HEK293 (cell line): ENCODE measurements around the gene SELENOS.
A peak's percentile ranks its signal among the peaks of the same experiment; 100 is the strongest.

ENCODE experiments used
- CTCF ChIA-PET: fragments of 350-600 bp; formaldehyde crosslinking; extraction: SDS; loops from one replicate; lab custom pipeline; 2021; ENCODE audit warnings: antibody characterized with exemption; lab: Yijun Ruan, JAX
- POLR2A ChIA-PET: fragments of 300-600 bp; formaldehyde crosslinking; extraction: SDS; loops from one replicate; lab custom pipeline; 2020; ENCODE audit warnings: antibody characterized with exemption, inconsistent platforms; lab: Yijun Ruan, JAX
- H3K27ac ChIP-seq: fragments of 200-500 bp; sonication (Bioruptor generic); 2 replicates; pipeline ENCODE4 v1.5.1; 2014; ENCODE audit warnings: low read depth, low read length, control low read depth, inconsistent platforms; ENCODE audit errors: extremely low read depth
- H3K36me3 ChIP-seq, 2 experiments: fragments of 200-500 bp in 1 of 2; sonication (Bioruptor generic) in 1 of 2; 1 replicate in 1 of 2; 2 replicates in 1 of 2; pipeline ENCODE4 v1.5.1; 2014 to 2017; ENCODE audit warnings: inconsistent platforms in 2 of 2, low read length in 2 of 2; ENCODE audit not compliant: control insufficient read depth in 2 of 2, insufficient read depth in 1 of 2
- H3K4me1 ChIP-seq: fragments of 200-500 bp; sonication (Bioruptor generic); 2 replicates; pipeline ENCODE4 v1.5.1; 2014; ENCODE audit warnings: mild to moderate bottlenecking, low read length, inconsistent platforms; ENCODE audit not compliant: control insufficient read depth, insufficient read depth
- H3K4me3 ChIP-seq: 2 replicates; pipeline ENCODE4 v1.5.1; 2011; ENCODE audit warnings: low read depth, mild to moderate bottlenecking, control low read depth, low read length, moderate library complexity
- H3K9me3 ChIP-seq: fragments of 200-500 bp; sonication (Bioruptor generic); 2 replicates; pipeline ENCODE4 v1.5.1; 2014; ENCODE audit warnings: low read depth, low read length, inconsistent platforms; ENCODE audit not compliant: control insufficient read depth, insufficient read depth
- GLIS1 ChIP-seq: fragments of 450-650 bp; formaldehyde crosslinking; IDR thresholded peaks from 2 replicates; pipeline ENCODE4 v1.5.1; 2016; ENCODE audit warnings: missing biosample characterization, missing genetic modification characterization
- HOXA7 ChIP-seq: sonication (generic); formaldehyde crosslinking; IDR thresholded peaks from 2 replicates; pipeline ENCODE4 v1.8.1; 2022; ENCODE audit warnings: missing genetic modification reagents, borderline replicate concordance
- IKZF3 ChIP-seq: fragments of 450-650 bp; IDR thresholded peaks from 2 replicates; pipeline ENCODE4 v1.5.0; 2018; ENCODE audit warnings: missing biosample characterization, mild to moderate bottlenecking, missing genetic modification characterization, moderate library complexity
- MZF1 ChIP-seq: fragments of 450-650 bp; formaldehyde crosslinking; IDR thresholded peaks from 2 replicates; pipeline ENCODE4 v1.5.1; 2017; ENCODE audit warnings: missing biosample characterization, missing genetic modification characterization, borderline replicate concordance
- OVOL3 ChIP-seq: fragments of 450-650 bp; formaldehyde crosslinking; IDR thresholded peaks from 2 replicates; pipeline ENCODE4 v1.5.1; 2016; ENCODE audit warnings: missing biosample characterization, missing genetic modification characterization
- SETDB1 ChIP-seq: IDR thresholded peaks from one replicate; pipeline ENCODE4 v1.6.1; 2017; ENCODE audit warnings: mild to moderate bottlenecking, low read length, moderate library complexity, mixed read lengths; ENCODE audit not compliant: insufficient read length
- SP3 ChIP-seq: fragments of 450-650 bp; formaldehyde crosslinking; IDR thresholded peaks from 2 replicates; pipeline ENCODE4 v1.5.1; 2016; ENCODE audit warnings: missing biosample characterization, missing genetic modification characterization
- TRIM28 ChIP-seq: IDR thresholded peaks from 2 replicates; pipeline ENCODE4 v1.6.1; 2011; ENCODE audit warnings: low read length, control low read depth, borderline replicate concordance
- ZFP3 ChIP-seq: fragments of 450-650 bp; formaldehyde crosslinking; IDR thresholded peaks from 2 replicates; pipeline ENCODE4 v1.5.1; 2016; ENCODE audit warnings: low read depth, missing biosample characterization, missing genetic modification characterization
- ZFP37 ChIP-seq: fragments of 450-650 bp; formaldehyde crosslinking; IDR thresholded peaks from 2 replicates; pipeline ENCODE4 v1.5.1; 2016; ENCODE audit warnings: missing biosample characterization, missing genetic modification characterization
- ZFP41 ChIP-seq: fragments of 450-650 bp; formaldehyde crosslinking; IDR thresholded peaks from 2 replicates; pipeline ENCODE4 v1.5.1; 2016; ENCODE audit warnings: missing biosample characterization, missing genetic modification characterization, borderline replicate concordance
- ZIC2 ChIP-seq: fragments of 450-650 bp; formaldehyde crosslinking; IDR thresholded peaks from 2 replicates; pipeline ENCODE4 v1.5.1; 2016; ENCODE audit warnings: missing biosample characterization, missing genetic modification characterization
- ZNF10 ChIP-seq: fragments of 450-650 bp; formaldehyde crosslinking; IDR thresholded peaks from 2 replicates; pipeline ENCODE4 v1.5.1; 2017; ENCODE audit warnings: missing biosample characterization, missing genetic modification characterization
- ZNF248 ChIP-seq: fragments of 450-650 bp; formaldehyde crosslinking; IDR thresholded peaks from 2 replicates; pipeline ENCODE4 v1.5.1; 2017; ENCODE audit warnings: missing biosample characterization, missing genetic modification characterization
- ZNF404 ChIP-seq: fragments of 450-650 bp; formaldehyde crosslinking; IDR thresholded peaks from 2 replicates; pipeline ENCODE4 v1.5.1; 2017; ENCODE audit warnings: missing biosample characterization, missing genetic modification characterization
- ZNF514 ChIP-seq: fragments of 450-650 bp; formaldehyde crosslinking; IDR thresholded peaks from 2 replicates; pipeline ENCODE4 v1.5.1; 2016; ENCODE audit warnings: missing biosample characterization, missing genetic modification characterization
- ZNF549 ChIP-seq: fragments of 450-650 bp; IDR thresholded peaks from 2 replicates; pipeline ENCODE4 v1.5.1; 2018; ENCODE audit warnings: missing biosample characterization, missing genetic modification characterization, mild to moderate bottlenecking, inconsistent platforms, moderate library complexity
- ZNF600 ChIP-seq: fragments of 450-650 bp; formaldehyde crosslinking; IDR thresholded peaks from 2 replicates; pipeline ENCODE4 v1.5.1; 2016; ENCODE audit warnings: missing biosample characterization, missing genetic modification characterization
- ZNF747 ChIP-seq: fragments of 450-650 bp; formaldehyde crosslinking; IDR thresholded peaks from 2 replicates; pipeline ENCODE4 v1.5.1; 2016; ENCODE audit warnings: missing biosample characterization, missing genetic modification characterization
- ZNF768 ChIP-seq: fragments of 450-650 bp; formaldehyde crosslinking; IDR thresholded peaks from 2 replicates; pipeline ENCODE4 v1.5.1; 2018; ENCODE audit warnings: missing biosample characterization, mild to moderate bottlenecking, missing genetic modification characterization
- ZNF777 ChIP-seq: fragments of 450-650 bp; formaldehyde crosslinking; IDR thresholded peaks from 2 replicates; pipeline ENCODE4 v1.5.1; 2017; ENCODE audit warnings: missing biosample characterization, missing genetic modification characterization, borderline replicate concordance
- ZSCAN23 ChIP-seq: fragments of 450-650 bp; formaldehyde crosslinking; IDR thresholded peaks from 2 replicates; pipeline ENCODE4 v1.5.1; 2016; ENCODE audit warnings: missing biosample characterization, missing genetic modification characterization
- TF ChIP-seq, protein P1 (sequence below): fragments of 450-650 bp; formaldehyde crosslinking; IDR thresholded peaks from 2 replicates; pipeline ENCODE4 v1.5.1; 2016; ENCODE audit warnings: missing biosample characterization, missing genetic modification characterization
- TF ChIP-seq, protein P2 (sequence below): fragments of 450-650 bp; formaldehyde crosslinking; IDR thresholded peaks from 2 replicates; pipeline ENCODE4 v1.5.1; 2016; ENCODE audit warnings: missing biosample characterization, missing genetic modification characterization
- TF ChIP-seq, protein P3 (sequence below): fragments of 450-650 bp; formaldehyde crosslinking; IDR thresholded peaks from 2 replicates; pipeline ENCODE4 v1.5.1; 2016; ENCODE audit warnings: missing biosample characterization, missing genetic modification characterization
- TF ChIP-seq, protein P4 (sequence below): fragments of 450-650 bp; formaldehyde crosslinking; IDR thresholded peaks from 2 replicates; pipeline ENCODE4 v1.5.1; 2016; ENCODE audit warnings: missing biosample characterization, missing genetic modification characterization
- TF ChIP-seq, protein P5 (sequence below): fragments of 450-650 bp; formaldehyde crosslinking; IDR thresholded peaks from 2 replicates; pipeline ENCODE4 v1.5.1; 2016; ENCODE audit warnings: missing biosample characterization, missing genetic modification characterization, low read depth

Gene SELENOS

DNA sequence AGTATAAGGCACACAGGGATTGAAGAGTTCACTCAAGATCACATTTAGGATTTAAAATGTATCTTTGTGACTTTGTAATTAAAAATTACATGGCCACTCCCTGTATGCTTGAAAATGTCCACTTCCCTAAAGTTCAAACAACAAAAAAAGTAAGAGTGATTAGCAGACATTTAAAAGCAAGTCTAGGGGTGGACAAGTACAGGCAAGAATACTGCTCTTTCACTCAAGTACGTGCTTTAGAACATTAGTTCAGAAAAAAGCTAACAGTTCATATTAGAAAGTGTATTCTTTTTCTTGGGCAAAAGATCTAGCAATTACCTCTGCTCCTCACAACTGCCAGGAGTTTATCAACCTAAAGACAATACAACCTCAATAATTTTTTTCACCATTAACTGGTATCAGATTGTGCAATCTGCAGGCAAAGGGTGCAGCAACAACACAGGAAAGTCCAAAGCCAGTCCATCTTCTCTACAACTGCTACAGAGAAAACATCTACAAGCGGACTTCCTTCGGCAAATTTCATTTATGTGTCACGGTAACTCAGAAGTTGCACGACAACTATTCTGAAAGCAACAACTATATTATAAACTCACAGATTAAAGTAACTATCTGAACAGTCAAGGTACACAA, 43.5 kb downstream of the SELENOS start:
- CTCF ChIA-PET: no interaction called here
- H3K9me3 ChIP-seq: no peaks in the 10 kb centered on the region
- H3K36me3 ChIP-seq: peaks cover 11 to 37% of the 10 kb centered on the region in 2 experiments
- no peaks in the 10 kb centered on the region for H3K4me1 ChIP-seq
- POLR2A ChIA-PET: no interaction called here
- TF ChIP-seq ZFP3 (tag by site-specific recombination): no peak
- TF ChIP-seq, protein P1, sequence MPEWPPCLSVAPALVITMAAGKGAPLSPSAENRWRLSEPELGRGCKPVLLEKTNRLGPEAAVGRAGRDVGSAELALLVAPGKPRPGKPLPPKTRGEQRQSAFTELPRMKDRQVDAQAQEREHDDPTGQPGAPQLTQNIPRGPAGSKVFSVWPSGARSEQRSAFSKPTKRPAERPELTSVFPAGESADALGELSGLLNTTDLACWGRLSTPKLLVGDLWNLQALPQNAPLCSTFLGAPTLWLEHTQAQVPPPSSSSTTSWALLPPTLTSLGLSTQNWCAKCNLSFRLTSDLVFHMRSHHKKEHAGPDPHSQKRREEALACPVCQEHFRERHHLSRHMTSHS: no peak
- TF ChIP-seq, protein P2, sequence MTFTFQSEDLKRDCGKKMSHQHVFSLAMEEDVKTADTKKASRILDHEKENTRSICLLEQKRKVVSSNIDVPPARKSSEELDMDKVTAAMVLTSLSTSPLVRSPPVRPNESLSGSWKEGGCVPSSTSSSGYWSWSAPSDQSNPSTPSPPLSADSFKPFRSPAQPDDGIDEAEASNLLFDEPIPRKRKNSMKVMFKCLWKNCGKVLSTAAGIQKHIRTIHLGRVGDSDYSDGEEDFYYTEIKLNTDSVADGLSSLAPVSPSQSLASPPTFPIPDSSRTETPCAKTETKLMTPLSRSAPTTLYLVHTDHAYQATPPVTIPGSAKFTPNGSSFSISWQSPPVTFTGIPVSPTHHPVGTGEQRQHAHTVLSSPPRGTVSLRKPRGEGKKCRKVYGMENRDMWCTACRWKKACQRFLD (tag by site-specific recombination): no peak
- H3K27ac ChIP-seq: no peak overlapping the region
- H3K4me3 ChIP-seq: no peak overlapping the region

DNA sequence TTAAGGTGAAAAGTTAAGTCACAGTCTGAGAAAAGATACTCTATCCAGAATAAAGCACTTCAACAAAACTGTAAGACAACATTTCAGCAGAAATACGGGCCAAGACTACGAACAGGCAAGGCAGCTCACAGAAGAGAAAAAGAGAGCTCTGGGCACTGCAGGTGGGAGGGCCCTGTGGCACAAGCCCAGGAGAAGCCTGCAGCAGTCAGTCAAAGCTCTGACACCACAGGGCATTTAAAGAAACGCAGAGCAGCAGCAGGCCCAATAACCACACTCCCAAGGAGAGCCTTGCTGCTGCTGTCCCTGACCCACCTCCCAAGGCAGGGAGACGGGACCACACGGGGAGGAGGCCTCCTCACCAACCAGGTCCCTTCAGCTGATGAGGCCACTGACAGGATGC, 44.6 kb downstream of the SELENOS start:
- ChIA-PET POLR2A (no interaction called here), CTCF (no interaction called here)

DNA sequence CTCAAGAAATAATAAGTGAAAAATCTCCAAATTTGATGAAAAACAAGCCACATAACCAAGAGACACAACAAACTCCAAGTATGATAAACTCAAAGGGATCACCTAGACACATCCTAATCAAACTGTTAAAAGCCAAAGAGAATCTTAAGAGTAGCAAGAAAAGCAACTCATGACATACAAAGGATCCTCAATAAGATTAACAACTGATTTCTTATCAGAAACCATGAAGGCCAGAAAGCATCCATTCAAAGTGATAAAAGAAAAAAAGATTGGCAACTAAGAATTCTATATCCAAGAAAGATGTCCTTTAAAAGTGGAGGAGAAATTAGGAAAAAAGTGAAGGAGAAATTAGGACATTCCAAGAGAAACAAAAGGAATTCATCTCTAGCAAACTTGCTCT, 49.0 kb downstream of the SELENOS start:
- H3K9me3 ChIP-seq: no peaks in the 10 kb centered on the region
- H3K36me3 ChIP-seq: peaks cover 13 to 17% of the 10 kb centered on the region in 2 experiments
- no peaks in the 10 kb centered on the region; the same call in 1 of the 2 replicates for H3K4me1 ChIP-seq
- ChIA-PET POLR2A (no interaction called here), CTCF (no interaction called here)
- TF ChIP-seq ZFP41 (tag by site-specific recombination) (no peak), TRIM28 (peak; percentile 65; the same call in 1 of the 2 replicates), ZNF747 (tag by site-specific recombination) (no peak), ZNF549 (tag by site-specific recombination) (0 out of 2 replicates have a peak, but pooled peaks have one; percentile 12), SETDB1 (peak; percentile 96)
- TF ChIP-seq, protein P3, sequence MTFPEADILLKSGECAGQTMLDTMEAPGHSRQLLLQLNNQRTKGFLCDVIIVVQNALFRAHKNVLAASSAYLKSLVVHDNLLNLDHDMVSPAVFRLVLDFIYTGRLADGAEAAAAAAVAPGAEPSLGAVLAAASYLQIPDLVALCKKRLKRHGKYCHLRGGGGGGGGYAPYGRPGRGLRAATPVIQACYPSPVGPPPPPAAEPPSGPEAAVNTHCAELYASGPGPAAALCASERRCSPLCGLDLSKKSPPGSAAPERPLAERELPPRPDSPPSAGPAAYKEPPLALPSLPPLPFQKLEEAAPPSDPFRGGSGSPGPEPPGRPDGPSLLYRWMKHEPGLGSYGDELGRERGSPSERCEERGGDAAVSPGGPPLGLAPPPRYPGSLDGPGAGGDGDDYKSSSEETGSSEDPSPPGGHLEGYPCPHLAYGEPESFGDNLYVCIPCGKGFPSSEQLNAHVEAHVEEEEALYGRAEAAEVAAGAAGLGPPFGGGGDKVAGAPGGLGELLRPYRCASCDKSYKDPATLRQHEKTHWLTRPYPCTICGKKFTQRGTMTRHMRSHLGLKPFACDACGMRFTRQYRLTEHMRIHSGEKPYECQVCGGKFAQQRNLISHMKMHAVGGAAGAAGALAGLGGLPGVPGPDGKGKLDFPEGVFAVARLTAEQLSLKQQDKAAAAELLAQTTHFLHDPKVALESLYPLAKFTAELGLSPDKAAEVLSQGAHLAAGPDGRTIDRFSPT (tag by site-specific recombination): no peak
- H3K27ac ChIP-seq: no peak overlapping the region
- no peak overlapping the region for H3K4me3 ChIP-seq

More for the DNA sequence above, 44.6 kb downstream of the SELENOS start:
- Histone ChIP-seq H3K27ac (peak overlapping the region; percentile 29; the same call in 1 of the 2 replicates), H3K4me1 (no peaks in the 10 kb centered on the region), H3K36me3 (peaks cover 17 to 37% of the 10 kb centered on the region in 2 experiments), H3K9me3 (no peaks in the 10 kb centered on the region), H3K4me3 (no peak overlapping the region)
- no peak for TF ChIP-seq OVOL3
- no peak for TF ChIP-seq ZNF248 (tag by site-specific recombination)
- TF ChIP-seq, protein P4, sequence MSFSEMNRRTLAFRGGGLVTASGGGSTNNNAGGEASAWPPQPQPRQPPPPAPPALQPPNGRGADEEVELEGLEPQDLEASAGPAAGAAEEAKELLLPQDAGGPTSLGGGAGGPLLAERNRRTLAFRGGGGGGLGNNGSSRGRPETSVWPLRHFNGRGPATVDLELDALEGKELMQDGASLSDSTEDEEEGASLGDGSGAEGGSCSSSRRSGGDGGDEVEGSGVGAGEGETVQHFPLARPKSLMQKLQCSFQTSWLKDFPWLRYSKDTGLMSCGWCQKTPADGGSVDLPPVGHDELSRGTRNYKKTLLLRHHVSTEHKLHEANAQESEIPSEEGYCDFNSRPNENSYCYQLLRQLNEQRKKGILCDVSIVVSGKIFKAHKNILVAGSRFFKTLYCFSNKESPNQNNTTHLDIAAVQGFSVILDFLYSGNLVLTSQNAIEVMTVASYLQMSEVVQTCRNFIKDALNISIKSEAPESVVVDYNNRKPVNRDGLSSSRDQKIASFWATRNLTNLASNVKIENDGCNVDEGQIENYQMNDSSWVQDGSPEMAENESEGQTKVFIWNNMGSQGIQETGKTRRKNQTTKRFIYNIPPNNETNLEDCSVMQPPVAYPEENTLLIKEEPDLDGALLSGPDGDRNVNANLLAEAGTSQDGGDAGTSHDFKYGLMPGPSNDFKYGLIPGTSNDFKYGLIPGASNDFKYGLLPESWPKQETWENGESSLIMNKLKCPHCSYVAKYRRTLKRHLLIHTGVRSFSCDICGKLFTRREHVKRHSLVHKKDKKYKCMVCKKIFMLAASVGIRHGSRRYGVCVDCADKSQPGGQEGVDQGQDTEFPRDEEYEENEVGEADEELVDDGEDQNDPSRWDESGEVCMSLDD: no peak
- TF ChIP-seq ZNF404 (tag by site-specific recombination): no peak
- TF ChIP-seq ZNF600 (tag by site-specific recombination): no peak
- TF ChIP-seq ZIC2: peak; percentile 83
- TF ChIP-seq IKZF3 (tag by site-specific recombination): no peak
- TF ChIP-seq GLIS1 (tag by site-specific recombination): peak; percentile 53; the same call in 1 of the 2 replicates
- no peak for TF ChIP-seq ZNF768 (tag by site-specific recombination)
- no peak for TF ChIP-seq ZNF777 (tag by site-specific recombination)
- TF ChIP-seq ZNF10 (tag by site-specific recombination): 0 out of 2 replicates have a peak, but pooled peaks have one; percentile 13
- TF ChIP-seq ZNF514 (tag by site-specific recombination): no peak
- TF ChIP-seq HOXA7: no peak
- no peak for TF ChIP-seq MZF1
- no peak for TF ChIP-seq SP3 (tag by site-specific recombination)
- TF ChIP-seq ZSCAN23 (tag by site-specific recombination): no peak
- TF ChIP-seq ZFP37 (tag by site-specific recombination): no peak
- TF ChIP-seq, protein P5, sequence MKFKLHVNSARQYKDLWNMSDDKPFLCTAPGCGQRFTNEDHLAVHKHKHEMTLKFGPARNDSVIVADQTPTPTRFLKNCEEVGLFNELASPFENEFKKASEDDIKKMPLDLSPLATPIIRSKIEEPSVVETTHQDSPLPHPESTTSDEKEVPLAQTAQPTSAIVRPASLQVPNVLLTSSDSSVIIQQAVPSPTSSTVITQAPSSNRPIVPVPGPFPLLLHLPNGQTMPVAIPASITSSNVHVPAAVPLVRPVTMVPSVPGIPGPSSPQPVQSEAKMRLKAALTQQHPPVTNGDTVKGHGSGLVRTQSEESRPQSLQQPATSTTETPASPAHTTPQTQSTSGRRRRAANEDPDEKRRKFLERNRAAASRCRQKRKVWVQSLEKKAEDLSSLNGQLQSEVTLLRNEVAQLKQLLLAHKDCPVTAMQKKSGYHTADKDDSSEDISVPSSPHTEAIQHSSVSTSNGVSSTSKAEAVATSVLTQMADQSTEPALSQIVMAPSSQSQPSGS (tag by site-specific recombination): no peak
